NCI-H2227 (cell line): ENCODE data around the gene RASGRF1.

ENCODE experiments used
- DNase-seq: peaks from one replicate; lab custom pipeline; 2025; ENCODE audit not compliant: unreplicated experiment; lab: John Stamatoyannopoulos, UW

RASGRF1 gene

GRCh38 chr15:78988361-78988911 lies 102.1 kb downstream of the RASGRF1 start:
- no peak for DNase-seq

GRCh38 chr15:78987556-78988360 lies 102.8 kb downstream of the RASGRF1 start:
- DNase-seq = no peak

- no peak for DNase-seq
Observed at GRCh38 chr15:78985859-78986475, 104.6 kb downstream of the RASGRF1 start.

GRCh38 chr15:78984041-78984440 lies 106.5 kb downstream of the RASGRF1 start:
- no peak for DNase-seq

- DNase-seq = no peak
Observed at GRCh38 chr15:78983146-78983918, 107.2 kb downstream of the RASGRF1 start.

GRCh38 chr15:78982736-78983135 lies 107.8 kb downstream of the RASGRF1 start:
- DNase-seq = no peak

- no peak for DNase-seq
Observed at GRCh38 chr15:78981532-78982313, 108.9 kb downstream of the RASGRF1 start.

GRCh38 chr15:78979456-78980320 lies 110.9 kb downstream of the RASGRF1 start:
- peak; percentile 31 for DNase-seq

- DNase-seq = no peak
Observed at GRCh38 chr15:78978601-78979179, 111.9 kb downstream of the RASGRF1 start.

GRCh38 chr15:78977591-78978347 lies 112.8 kb downstream of the RASGRF1 start:
- no peak for DNase-seq

GRCh38 chr15:78977091-78977571 lies 113.4 kb downstream of the RASGRF1 start:
- no peak for DNase-seq

GRCh38 chr15:78976691-78977090 lies 113.9 kb downstream of the RASGRF1 start:
- no peak for DNase-seq

- no peak for DNase-seq
Observed at GRCh38 chr15:78974272-78974918, 116.2 kb downstream of the RASGRF1 start.

- no peak for DNase-seq
Observed at GRCh38 chr15:78969687-78970349, 120.8 kb downstream of the RASGRF1 start.

- no peak for DNase-seq
Observed at GRCh38 chr15:78968539-78969271, 121.9 kb downstream of the RASGRF1 start.

GRCh38 chr15:78968114-78968513 lies 122.5 kb downstream of the RASGRF1 start:
- DNase-seq = no peak

GRCh38 chr15:78960308-78960707 lies 130.3 kb downstream of the RASGRF1 start:
- no peak for DNase-seq
